ENCODE measurements around the gene TMEM132D.

Gene TMEM132D

DNA sequence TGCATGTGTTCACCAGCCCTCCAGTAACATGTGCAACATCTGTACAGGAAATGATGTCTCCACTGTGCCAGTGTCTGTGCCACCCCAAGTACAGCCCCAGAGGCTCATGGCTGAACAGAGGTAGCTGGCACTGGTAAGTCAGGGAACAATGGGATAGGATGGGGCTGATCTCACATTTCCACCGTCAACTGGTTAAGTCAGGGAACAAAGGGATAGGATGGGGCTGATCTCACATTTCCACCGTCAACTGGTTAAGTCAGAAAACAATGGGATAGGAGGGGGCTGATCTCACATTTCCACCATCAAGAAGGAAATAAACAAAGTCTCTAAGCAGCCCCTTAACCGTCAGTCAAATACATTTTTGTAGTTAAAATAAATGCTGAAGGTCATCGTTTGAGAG, 246.6 kb downstream of the TMEM132D start:
- DNase-seq, result no peak

DNA sequence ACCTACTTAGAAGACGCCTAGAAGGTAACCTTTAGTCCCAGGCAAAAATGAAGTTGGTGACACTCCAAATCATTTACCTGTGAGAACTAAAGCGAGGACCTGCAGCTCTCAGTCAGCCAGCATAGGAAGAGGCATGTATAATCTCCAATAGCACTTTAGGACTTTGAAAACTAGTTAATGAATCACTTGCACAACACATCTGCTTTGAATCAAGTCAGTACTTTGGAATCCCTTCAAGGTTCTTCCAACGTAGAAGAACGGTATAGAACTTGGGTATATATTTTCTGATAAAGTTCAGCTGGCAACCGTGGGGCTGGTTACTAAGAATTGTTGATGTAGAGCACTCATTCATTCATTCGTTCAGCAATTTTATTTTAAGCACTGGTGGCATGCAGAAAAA, 251.9 kb downstream of the TMEM132D start:
- DNase-seq, result no peak

DNA sequence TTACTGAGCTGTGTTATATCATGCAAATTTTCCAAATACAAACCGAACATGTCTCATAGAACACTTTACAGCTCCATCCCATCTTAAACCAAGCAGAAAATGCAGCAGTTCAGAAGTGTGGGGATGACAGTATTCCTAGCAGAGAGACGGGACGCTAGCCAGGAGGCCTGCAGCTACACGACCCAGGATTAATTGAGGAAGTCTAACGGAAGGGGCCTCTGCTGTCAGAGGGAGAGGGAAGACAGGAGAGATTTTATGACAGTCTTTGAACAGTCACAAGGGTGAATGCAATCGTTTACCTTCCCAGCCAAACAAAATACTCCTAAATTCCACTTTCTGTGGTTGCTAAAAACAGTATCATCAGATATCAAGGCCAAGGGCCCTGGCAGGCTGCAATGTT, 261.9 kb downstream of the TMEM132D start:
- DNase-seq, result no peak

DNA sequence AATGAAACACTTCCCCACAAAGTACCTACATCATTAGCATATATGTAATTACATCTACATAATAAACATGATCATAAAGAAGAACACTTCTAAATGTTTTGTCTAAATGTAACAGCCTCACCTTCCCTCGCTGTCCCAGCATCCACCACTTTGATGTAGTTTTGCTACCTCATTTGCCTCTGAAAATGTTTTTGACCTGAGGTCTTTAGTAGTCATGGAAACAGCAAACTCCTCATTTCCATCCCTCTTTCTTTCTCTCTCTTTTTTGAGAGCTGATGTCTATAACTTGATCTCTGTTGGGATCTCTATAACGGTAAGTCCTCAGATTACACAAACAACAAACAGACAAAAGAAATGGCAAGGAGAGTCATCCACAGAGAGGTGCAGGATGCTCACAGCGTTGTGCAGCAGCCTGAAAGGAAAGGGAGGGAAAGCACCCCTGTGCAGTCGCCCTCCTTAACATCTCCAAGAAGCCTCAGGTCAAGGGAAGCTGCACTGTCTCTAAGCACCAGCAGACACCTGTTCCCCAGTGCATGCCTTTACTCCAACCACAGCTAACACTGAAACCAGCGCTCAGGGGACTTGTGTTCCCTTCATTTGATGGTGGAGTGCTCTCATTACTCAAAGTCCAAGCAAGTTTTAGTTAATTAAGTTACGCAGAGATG, 268.7 kb downstream of the TMEM132D start:
- no peak for DNase-seq

DNA sequence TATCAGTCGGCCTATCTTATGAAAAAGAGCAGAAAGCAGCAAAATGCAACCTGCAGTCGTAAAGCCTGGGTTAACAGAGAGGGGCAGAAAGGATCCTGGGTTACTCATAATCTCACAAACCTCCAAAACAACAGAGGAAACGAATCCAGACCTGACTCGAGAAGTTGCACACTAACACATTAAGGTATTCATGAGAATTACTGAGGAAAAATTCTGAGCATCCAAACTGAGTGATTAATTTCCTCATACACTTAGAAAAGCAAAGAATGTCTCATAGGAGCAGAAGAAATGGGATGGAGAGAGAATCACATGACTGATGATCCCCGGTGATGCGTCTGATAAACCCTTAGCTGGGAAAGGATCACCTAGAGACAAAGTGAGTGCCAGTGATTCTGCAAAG, 272.5 kb downstream of the TMEM132D start:
- DNase-seq, result no peak

DNA sequence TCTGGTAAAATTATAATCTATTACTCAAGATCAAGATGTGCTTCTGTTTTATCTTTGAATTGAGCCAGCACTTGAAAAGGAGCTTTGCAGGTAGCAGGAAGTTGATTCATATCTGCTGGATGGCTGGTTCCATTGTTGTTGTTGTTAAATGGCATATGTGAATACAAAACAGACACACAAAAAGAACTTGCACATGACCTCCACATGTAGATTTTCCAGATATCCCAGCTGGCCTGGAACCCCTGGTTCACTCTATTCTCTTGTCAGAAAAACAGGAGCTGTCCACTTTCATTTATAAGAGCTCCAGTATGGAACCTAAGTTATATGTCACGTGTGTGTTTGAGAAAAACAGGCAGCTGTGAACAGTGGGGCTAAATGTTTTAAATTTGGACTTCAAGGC, 273.9 kb downstream of the TMEM132D start:
- DNase-seq, result no peak

DNA sequence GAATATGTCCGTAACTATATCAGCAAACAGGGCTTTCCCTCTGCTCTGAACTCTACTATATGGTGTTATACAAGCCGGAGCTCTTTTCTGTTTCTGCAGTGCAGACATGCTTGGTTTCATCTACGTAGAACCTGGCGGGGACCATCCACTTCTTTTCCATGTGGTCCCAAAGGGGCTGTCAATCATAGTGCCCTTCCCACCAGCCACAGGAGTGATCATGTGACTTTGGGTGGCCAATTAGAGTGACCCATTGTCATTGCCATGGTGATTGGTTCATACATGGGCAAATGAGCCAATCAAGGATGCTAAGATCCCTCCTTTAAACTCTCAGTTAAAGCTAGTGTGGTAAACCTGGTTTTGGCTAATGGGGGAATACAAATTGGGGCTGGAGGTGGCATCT, 281.3 kb downstream of the TMEM132D start:
- DNase-seq, result no peak

DNA sequence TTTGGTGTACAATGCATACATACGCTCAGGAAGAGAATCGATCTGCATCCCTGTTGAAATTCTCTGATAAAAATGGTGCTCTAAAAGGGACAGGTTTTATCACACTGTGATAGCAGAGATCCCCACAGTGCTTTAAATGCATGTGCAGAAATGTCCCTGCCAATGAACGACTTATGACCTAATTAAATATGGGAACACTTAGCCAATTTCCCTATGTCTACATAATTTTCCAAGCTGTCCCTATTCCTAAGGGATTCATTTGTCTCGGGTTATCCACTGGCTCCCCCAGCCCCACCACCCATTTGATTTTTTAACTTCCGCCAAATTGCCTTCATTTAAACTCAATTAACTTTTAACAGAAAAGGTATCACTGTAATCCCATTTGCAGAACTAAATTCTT, 284.6 kb downstream of the TMEM132D start:
- DNase-seq, result no peak

DNA sequence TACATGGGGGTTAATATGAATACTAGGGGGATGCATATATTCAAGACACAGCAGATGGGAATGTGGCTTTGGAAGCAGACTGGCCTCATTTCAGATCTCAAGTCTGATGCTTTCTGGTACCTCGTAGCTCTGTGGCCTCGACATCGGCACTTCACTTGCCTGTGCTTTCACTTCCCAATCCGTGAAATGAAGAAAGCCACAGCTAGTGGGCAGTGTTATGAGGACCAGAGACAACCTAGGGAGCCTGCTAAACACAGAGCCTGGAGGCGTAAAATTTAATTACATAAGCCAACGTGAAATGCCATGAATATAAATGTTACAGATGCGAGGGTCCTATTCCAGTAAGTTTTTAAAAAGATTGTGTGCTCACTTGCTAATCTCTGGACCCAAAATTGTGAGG, 286.0 kb downstream of the TMEM132D start:
- DNase-seq, result no peak

DNA sequence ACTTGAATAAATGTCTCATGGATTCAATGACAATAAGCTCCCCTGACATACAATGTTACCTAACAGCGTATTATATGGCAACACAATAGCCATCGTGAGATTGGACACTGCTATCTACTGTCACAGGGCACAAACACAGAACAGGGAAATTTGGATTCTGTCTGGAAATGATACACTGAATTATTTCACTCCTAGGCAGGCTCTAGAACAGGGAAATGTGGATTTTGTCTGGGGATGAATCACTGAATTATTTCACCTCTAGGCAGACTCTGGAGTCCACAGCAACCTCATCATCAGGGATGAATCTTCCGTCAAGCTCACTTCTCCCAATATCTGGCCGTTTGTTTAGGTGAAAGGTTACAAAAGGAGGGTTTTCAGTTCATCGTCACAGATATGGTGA, 288.8 kb downstream of the TMEM132D start:
- DNase-seq, result no peak

DNA sequence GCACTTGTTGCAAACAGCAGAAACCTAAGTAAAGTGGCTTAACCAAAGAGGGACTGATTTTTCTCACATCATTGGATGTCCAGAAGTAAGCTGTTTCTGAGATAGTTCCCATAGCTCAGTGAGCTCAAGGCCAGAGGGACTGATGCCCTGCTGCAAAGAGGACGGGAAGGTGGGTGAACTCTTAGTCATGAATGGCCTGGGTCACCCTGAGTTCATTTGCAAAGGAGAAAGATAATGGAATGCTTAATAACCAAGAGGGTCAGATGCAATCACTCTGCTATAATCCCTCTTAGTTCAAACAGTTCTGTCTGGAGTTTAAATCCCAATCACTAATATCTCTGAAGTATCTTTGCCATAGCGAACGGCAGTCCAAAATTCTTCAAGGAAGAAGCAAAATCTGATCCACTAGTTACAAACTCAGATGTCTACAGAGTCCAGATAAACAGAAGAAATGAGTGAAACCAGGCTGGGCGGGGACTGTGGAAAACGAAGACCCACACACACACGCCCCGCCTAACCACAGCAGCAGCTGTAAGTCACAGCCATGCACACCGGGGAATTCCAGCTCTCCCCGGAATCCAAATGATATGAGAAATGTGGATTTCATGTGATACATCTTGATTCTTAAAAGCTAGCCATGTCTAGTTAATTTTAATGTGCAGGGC, 289.5 kb downstream of the TMEM132D start:
- DNase-seq, result no peak

DNA sequence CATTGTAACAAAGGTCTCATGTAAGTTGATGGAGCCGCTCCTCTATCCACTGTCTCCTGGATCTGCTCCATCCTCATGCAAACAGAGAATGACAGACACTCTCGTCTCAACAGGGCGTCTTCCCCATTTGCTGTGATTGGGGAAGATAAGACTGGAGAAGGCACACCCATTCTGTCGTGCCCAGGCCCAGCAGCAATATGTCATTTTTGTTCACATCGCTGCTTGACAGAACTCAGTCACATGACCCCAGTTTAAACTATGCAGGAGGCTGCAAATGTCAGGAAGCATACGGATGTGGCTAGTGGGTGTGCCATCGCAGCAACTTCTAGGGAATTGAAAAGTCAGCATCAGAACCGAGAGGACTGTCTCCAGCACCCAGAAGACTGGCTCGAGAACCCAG, 290.5 kb downstream of the TMEM132D start:
- DNase-seq, result no peak

DNA sequence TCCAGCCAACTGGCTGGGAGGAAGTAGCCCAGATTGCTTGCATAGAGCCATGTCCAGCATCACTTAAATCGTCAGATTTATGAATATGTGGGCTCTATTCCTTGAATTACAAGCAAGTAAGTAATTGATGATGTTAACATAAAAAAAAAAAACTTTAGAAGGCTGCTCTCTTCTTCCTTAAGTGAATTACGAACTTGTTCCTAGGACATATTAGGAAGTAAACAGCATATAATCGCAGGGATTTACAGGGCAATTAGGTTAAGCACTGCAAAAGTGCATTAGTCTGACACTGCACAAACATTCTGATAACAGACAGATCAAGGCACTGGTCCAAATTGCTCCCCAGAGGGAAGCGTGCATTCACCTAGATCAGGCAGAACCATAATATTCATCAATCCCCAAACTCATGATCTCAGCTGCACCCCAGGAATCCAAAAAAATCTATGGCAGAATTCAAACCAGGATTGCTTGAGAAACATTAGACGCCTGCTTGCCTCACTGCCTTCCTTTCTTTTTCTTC, 293.2 kb downstream of the TMEM132D start:
- no peak for DNase-seq

DNA sequence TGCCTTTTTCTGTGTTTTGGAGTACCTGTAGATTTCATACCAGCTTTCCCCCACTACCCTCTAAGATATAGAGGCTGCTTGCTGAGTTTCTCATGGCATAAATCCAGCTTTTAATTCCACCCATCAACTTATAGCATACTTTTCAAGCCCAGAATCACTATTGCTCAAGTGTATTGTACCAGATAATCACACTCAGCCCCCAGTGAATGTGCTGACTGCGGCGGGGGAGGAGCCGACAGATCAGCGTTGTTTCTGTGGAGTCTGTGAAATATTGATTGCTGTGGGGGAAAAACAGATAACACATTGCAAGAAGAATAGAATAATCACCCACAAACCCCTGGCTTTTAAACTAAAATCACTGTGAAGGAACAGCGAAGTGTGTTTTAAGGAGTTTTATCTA, 296.1 kb downstream of the TMEM132D start:
- DNase-seq, result no peak

DNA sequence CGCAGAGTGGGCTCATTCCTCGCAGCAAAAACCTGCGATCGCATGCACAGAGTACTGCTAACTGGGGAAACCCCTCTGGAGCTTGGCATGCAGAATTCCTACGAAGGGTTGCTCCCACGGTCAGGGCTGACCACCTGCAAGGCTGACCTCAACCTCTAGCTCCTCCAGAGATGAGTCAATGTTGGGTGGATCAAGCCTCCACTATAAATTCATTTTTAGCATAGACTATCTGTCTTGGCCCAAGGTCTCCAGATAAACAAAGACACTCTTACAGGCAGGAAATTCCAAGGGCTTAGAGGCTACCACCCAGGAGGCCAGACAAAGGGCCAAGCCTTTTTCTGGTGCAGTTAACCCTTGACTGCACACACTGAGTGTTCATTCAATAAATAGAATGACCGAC, 296.5 kb downstream of the TMEM132D start:
- DNase-seq, result no peak

DNA sequence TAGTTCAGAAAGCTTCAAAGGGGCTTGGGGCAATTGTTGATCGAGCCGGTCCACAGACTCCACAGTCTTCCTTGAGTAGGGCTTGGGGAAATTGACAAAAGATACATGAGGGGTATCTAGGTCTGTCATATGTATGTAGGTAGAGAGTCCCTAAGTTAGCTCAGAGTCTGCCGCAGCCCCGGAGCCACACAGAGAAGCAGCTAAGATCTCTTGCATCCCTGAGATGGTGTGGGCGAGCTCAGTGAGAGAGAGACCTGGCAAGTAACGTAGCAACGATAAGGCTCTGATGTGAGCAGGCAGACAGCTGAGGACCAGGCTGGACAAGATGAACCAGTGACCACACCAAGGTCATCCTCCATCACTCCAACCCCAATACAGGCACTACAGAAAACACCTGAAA, 297.6 kb downstream of the TMEM132D start:
- DNase-seq, result no peak

DNA sequence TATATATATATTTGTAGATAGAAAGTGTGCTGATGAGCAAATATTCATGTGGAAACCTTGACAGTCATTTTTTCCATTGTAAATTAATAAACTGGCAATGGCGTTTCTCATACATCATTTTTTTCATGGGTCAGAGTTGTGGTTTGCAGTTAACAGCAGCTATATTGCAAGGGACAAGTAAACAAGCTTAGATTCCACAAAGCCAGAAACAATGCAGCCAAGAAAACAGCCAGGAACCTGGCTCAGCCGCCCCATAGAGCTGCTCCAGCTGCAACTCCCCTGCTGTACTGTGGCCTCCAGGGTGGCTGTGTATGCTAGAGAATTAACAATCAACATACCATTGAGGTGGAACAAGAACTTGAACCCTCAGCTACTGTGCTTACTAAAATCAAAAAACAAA, 298.2 kb downstream of the TMEM132D start:
- DNase-seq, result no peak

DNA sequence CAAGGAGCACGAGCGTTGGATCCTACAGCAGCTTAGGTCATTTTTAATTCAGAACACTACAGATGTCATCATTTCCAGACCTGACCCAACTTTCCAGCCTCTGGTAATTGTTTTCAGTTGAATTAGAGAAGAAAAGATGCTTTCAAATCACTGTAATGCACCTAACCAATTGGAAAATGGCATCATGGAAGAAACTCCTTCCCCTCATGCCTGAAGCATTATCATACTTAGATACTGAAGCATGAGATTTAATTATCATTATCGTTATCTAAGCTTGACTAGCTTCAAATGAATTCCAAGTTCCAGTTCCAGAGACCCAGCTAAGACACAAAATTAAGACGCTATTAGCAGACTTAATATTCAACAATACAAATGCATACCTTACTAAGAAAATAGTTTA, 299.3 kb downstream of the TMEM132D start:
- DNase-seq, result no peak

DNA sequence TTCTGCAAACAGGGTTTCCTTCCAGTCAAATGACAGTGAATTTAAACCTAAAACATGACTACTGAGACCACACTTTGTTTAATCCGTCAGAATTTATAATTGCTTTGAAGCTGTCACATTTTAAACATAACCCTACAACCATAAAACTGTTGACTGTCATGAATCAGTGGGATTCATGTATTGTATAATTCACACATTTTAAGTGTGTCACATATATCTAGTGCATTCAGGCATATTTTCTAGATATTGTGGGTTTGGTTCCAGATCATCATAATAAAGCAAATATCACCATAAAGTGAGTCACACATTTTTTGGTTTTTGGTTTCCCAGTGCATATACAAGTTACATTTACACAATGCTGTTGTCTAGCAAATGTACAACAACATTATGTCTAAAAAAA, 304.4 kb downstream of the TMEM132D start:
- DNase-seq, result no peak

DNA sequence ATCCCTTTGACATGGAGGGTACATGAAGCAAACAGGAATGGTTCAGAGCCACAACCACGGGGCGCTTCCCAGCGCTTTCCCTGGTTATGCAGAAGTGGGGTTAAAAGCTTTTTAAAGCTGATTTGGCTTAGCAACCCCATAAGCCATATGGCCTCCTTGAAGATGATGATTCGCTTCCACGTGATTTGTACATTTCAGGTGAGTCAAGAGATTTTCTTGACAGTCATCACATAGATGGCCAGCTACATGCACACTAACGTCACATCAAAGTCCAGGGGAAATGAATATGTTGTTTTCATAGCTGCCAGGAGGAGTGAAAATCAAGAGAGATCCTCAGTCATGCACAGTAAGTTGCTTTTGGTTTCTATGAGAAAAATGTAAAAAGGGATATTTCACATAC, 309.7 kb downstream of the TMEM132D start:
- DNase-seq, result no peak

DNA sequence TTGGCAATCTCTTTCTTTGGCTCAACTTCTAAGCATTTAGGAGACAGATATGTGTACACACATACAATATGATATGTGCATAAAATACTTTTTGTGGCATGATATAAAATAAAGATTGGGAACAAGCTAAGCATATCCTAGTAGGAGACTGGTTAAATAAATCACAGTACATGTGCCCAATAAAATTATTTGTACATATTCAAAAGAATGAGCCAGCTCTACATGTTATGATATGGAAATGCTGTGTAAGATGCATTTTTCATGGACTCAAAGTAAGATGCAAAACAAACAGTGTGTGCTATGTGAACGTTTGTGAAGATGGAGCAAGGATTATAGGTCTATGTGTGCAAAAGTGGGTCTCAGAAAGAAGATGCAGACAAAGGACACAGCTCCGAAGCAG, 311.4 kb downstream of the TMEM132D start:
- no peak for DNase-seq

DNA sequence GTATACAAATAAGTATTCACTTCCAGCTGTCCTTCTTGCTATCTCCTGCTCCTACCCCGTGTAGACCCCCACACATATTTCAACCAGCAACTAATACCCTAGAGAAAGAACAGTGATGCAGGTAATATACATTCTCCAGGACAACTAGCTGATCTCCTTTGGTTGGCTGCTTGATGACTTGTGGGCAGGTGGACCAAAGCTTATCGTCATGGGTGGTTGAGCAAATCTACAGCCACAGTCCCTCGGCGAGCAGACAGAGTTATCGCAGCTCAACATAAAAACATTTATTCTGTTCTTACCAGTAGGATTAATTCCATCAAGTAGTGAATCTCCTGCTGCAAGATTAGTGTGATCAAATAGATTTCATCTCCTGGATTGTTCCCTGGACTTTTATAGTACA, 314.3 kb downstream of the TMEM132D start:
- no peak for DNase-seq

DNA sequence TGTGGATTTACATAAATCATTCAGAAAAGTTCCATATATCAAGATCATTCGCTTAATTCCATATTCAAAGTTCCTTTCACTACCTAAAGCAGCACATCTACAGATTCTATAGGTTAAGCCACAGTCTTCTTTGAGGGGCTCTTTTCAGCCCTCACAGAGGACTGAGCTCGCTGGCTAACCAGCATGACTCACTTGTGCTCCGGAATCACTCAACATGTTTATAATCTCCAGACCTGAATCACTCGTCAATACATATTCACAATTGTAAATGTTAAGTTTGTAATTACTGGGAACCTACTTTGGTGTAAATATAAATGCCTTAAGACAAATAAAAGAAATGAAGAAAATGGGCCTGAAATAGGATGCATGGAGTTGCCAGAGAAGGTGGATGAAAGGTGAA, 315.7 kb downstream of the TMEM132D start:
- no peak for DNase-seq

DNA sequence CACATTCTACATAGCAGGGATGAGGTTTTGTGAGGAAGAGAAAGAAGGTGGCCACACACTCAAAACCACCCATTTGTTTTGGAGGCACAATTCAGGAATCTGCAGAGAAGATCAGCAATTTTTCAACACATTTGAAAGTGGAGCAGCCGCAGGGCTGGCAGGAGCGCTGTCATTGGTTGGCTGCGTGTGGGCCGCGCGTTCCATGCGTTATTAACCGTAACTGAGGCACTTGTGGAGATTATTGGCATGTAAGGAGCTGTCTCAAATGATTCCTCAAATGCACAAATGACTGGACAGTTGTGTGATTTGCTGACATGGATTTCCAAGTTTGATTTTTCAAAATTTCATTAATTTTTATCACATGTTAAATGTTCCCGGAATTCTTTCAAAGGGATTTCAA, 318.5 kb downstream of the TMEM132D start:
- DNase-seq, result no peak

DNA sequence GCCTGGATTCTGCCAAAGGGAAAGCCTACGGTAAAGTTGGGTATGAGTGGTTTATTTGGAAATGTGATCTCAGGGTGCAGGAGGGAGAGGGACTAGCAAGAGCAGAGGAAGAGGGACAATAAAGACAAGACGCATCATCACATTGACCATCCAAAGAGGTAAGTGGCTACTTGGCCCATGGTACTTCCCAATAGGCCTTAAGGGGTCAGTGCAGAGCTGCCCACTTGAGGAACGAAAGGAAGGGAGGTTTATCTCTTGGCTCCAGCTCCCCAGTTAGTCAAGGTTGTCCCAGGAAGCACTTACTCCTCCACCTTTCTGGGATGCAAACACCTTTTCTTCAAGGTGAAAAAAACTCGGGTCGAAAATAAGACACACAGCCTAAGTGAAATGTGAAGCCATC, 323.9 kb downstream of the TMEM132D start:
- DNase-seq, result no peak
